GM23338 (cell line): ENCODE results near the gene FBLN1. TPM values are rescaled to one million over a fixed set of nuclear protein-coding genes. Genes with fewer than 3 reads are reported as not detected.

ENCODE experiments used
- ATAC-seq: fragments of 200-7000 bp; cut with Tn5 transposase; 3 replicates; pipeline ENCODE4 v1.9.1; 2020
- DNase-seq: peaks from one replicate; pipeline ENCODE4 v3.0.0-alpha.2; 2015; ENCODE audit warnings: low spot score
- H2AFZ ChIP-seq: fragments of 200-600 bp; sonication (generic); 2 replicates; pipeline ENCODE4 v1.8.0; 2016; ENCODE audit warnings: antibody characterized with exemption, mild to moderate bottlenecking, moderate library complexity
- H3F3A ChIP-seq: fragments of 200-600 bp; sonication (generic); replicated peaks from 2 replicates; pipeline ENCODE4 v1.8.0; 2017; ENCODE audit warnings: antibody characterized with exemption, mixed run types, low read depth
- H3K27ac ChIP-seq: fragments of 200-600 bp; sonication (generic); 2 replicates; pipeline ENCODE4 v1.6.1; 2016; ENCODE audit warnings: low read depth
- H3K27me3 ChIP-seq: fragments of 200-600 bp; sonication (generic); 2 replicates; pipeline ENCODE4 v1.8.0; 2016; ENCODE audit warnings: mild to moderate bottlenecking, mixed run types, moderate library complexity; ENCODE audit not compliant: insufficient read depth
- H3K36me3 ChIP-seq: fragments of 200-600 bp; sonication (generic); 2 replicates; pipeline ENCODE4 v1.8.0; 2016; ENCODE audit warnings: mild to moderate bottlenecking; ENCODE audit not compliant: insufficient read depth
- H3K4me1 ChIP-seq: fragments of 200-600 bp; sonication (generic); 2 replicates; pipeline ENCODE4 v1.8.0; 2016; ENCODE audit warnings: mild to moderate bottlenecking, moderate library complexity; ENCODE audit not compliant: insufficient read depth
- H3K4me2 ChIP-seq: fragments of 200-600 bp; sonication (generic); 2 replicates; pipeline ENCODE4 v1.7.1; 2017; ENCODE audit warnings: mixed run types
- H3K4me3 ChIP-seq: fragments of 200-600 bp; sonication (generic); 2 replicates; pipeline ENCODE4 v1.6.1; 2016; ENCODE audit warnings: mixed run types
- H3K79me2 ChIP-seq: fragments of 200-600 bp; sonication (generic); replicated peaks from 2 replicates; pipeline ENCODE4 v1.8.0; 2017; ENCODE audit warnings: mild to moderate bottlenecking; ENCODE audit not compliant: insufficient read depth
- H3K9me2 ChIP-seq: fragments of 200-600 bp; sonication (generic); 2 replicates; pipeline ENCODE4 v1.8.0; 2017; ENCODE audit not compliant: insufficient read depth
- H4K20me1 ChIP-seq: fragments of 200-600 bp; sonication (generic); replicated peaks from 2 replicates; pipeline ENCODE4 v1.8.0; 2017; ENCODE audit warnings: mild to moderate bottlenecking; ENCODE audit not compliant: insufficient read depth
- H3K27ac Mint-ChIP-seq: 2 replicates; pipeline ENCODE4 v1.8.0; 2020; ENCODE audit warnings: inconsistent platforms, mild to moderate bottlenecking, moderate library complexity, mixed read lengths
- H3K27me3 Mint-ChIP-seq: 3 replicates; pipeline ENCODE4 v1.8.0; 2022; ENCODE audit warnings: low read depth, mild to moderate bottlenecking, moderate library complexity, mixed read lengths, inconsistent platforms; ENCODE audit not compliant: insufficient read depth, poor library complexity
- H3K36me3 Mint-ChIP-seq: 3 replicates; pipeline ENCODE4 v1.8.0; 2021; ENCODE audit warnings: low read depth, mild to moderate bottlenecking, inconsistent platforms, moderate library complexity, mixed read lengths
- H3K4me1 Mint-ChIP-seq: 3 replicates; pipeline ENCODE4 v1.8.0; 2020; ENCODE audit warnings: mild to moderate bottlenecking, inconsistent platforms, mixed read lengths
- H3K4me3 Mint-ChIP-seq: 3 replicates; pipeline ENCODE4 v1.8.0; 2021; ENCODE audit warnings: moderate library complexity, mild to moderate bottlenecking, inconsistent platforms, mixed read lengths
- H3K9me3 Mint-ChIP-seq: 3 replicates; pipeline ENCODE4 v1.8.0; 2020; ENCODE audit warnings: moderate library complexity, mild to moderate bottlenecking, inconsistent platforms, mixed read lengths
- EZH2phosphoT487 ChIP-seq: fragments of 200-600 bp; sonication (generic); IDR thresholded peaks from one replicate; pipeline ENCODE4 v1.8.1; 2018; ENCODE audit warnings: antibody characterized with exemption; ENCODE audit not compliant: unreplicated experiment
- JUNB ChIP-seq: IDR thresholded peaks from one replicate; pipeline ENCODE4 v1.6.1; 2016; ENCODE audit warnings: antibody characterized with exemption; ENCODE audit not compliant: unreplicated experiment
- NANOG ChIP-seq: IDR thresholded peaks from 2 replicates; pipeline ENCODE4 v1.6.1; 2016; ENCODE audit warnings: antibody characterized with exemption, borderline replicate concordance
- REST ChIP-seq: IDR thresholded peaks from one replicate; pipeline ENCODE4 v1.6.1; 2018; ENCODE audit warnings: antibody characterized with exemption; ENCODE audit not compliant: unreplicated experiment
- STAT1 ChIP-seq: IDR thresholded peaks from one replicate; pipeline ENCODE4 v1.6.1; 2016; ENCODE audit warnings: antibody characterized with exemption; ENCODE audit not compliant: unreplicated experiment
- ZNF331 ChIP-seq: fragments of 250-450 bp; sonication (Bioruptor Pico); IDR thresholded peaks from 2 replicates; pipeline ENCODE4 v1.5.0; 2020; ENCODE audit warnings: low read depth, mild to moderate bottlenecking, moderate library complexity
- ZNF462 ChIP-seq: fragments of 250-450 bp; sonication (Bioruptor Pico); IDR thresholded peaks from 2 replicates; pipeline ENCODE4 v1.5.0; 2020; ENCODE audit warnings: mild to moderate bottlenecking, moderate library complexity
- polyA plus RNA-seq: library from polyadenylated mRNA; unstranded; fragments of >200 nt; fragmentation: Nextera tagmentation; extraction: Ambion mirVana; gene quantifications from 2 replicates; pipeline ENCODE4 v1.2.1, GENCODE V29; 2016
- total RNA-seq: library from RNA; depleted of rRNA; stranded (reverse); fragments of >200 nt; shearing (Covaris generic); gene quantifications from 2 replicates; pipeline ENCODE4 v1.2.3, GENCODE V29; 2014
- TF ChIP-seq, protein P1 (sequence below): IDR thresholded peaks from 2 replicates; pipeline ENCODE4 v1.6.1; 2016; ENCODE audit warnings: antibody characterized with exemption

The FBLN1 gene
- total and polyA plus RNA-seq, 2 experiments from 2014 or later = 90.1 to 137 TPM

DNA sequence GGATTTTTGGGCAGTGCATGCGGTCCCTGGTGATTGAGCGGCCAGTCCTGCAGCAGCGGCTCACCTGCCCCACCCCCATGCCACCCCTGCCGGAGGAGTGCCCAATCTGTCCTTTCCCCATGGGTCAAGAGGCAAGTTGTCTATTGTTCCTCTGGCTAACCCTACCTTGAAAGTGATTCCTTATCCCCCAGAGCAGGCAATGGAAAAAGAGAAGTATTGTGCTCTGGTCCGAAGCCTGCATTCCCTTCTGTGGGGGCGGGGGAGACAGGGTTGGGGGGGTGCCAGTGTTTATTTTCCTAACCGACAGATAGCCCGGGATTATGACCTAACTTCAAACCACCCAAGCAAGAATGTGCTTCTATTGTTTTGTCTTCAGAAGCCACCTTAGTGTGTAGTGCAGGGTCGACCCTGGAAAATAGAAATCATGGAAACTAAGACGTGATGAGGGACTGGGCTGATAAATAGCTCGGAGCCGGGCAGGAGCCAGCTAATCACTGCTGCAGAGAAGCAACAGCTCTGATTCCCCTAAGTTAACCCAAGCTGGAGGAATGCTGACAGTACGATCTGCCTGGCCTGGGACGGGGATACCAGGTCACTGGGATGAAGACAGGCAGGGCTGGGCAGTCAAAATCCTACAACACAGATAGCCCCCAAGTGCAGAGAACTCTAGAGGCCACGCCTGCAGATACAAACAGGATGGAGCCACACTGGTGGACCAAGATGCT is 130.3 kb downstream of the FBLN1 start:
- Histone ChIP-seq H3K36me3 (no peaks in the 10 kb centered on the region), H3F3A (peaks cover 8% of the 10 kb centered on the region; the same call in 1 of the 2 replicates), H3K4me3 (no peak overlapping the region; the same call in 1 of the 2 replicates), H3K27me3 (no peaks in the 10 kb centered on the region), H3K4me1 (peaks cover 47% of the 10 kb centered on the region), H3K9me2 (no peaks in the 10 kb centered on the region), H3K4me2 (peak overlapping the region; percentile 56; the same call in 1 of the 2 replicates), H2AFZ (peak overlapping the region; percentile 90), H4K20me1 (no peaks in the 10 kb centered on the region), H3K79me2 (no peaks in the 10 kb centered on the region), H3K27ac (no peak overlapping the region)
- Mint-ChIP-seq H3K27ac (no peak overlapping the region), H3K27me3 (peaks cover 22% of the 10 kb centered on the region), H3K36me3 (no peaks in the 10 kb centered on the region), H3K4me1 (peaks cover 53% of the 10 kb centered on the region), H3K4me3 (no peak overlapping the region), H3K9me3 (no peaks in the 10 kb centered on the region; the same call in 2 of the 3 replicates)
- DNase-seq = peak; percentile 26
- TF ChIP-seq ZNF331 (no peak), JUNB (no peak), EZH2phosphoT487 (no peak), NANOG (no peak), STAT1 (no peak), ZNF462 (CRISPR knock-in tag) (no peak), REST (no peak)
- TF ChIP-seq, protein P1, sequence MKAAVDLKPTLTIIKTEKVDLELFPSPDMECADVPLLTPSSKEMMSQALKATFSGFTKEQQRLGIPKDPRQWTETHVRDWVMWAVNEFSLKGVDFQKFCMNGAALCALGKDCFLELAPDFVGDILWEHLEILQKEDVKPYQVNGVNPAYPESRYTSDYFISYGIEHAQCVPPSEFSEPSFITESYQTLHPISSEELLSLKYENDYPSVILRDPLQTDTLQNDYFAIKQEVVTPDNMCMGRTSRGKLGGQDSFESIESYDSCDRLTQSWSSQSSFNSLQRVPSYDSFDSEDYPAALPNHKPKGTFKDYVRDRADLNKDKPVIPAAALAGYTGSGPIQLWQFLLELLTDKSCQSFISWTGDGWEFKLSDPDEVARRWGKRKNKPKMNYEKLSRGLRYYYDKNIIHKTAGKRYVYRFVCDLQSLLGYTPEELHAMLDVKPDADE = no peak
- peak; percentile 10 for ATAC-seq
